Psoas muscle (tissue), 8 donors: ENCODE measurements around the gene SPACA9. TPM values are rescaled to one million over a fixed set of nuclear protein-coding genes. Genes with fewer than 3 reads are reported as not detected.

Experiments
- ATAC-seq, 4 donors: fragments of 200-7000 bp; cut with Tn5 transposase; one replicate each; pipeline ENCODE4 v1.9.1; 2020; ENCODE audit warnings: moderate library complexity in 3 of 4, mild to moderate bottlenecking in 2 of 4
- DNase-seq, 2 donors: peaks; one replicate each; pipeline ENCODE4 v3.0.0-alpha.2; 2020
- H3K27ac ChIP-seq: fragments of 200-600 bp; one replicate; pipeline ENCODE4 v1.8.0; 2022
- H3K27me3 ChIP-seq, 3 donors: fragments of 200-600 bp in 1 of 3; one replicate each; pipeline versions ENCODE4 v1.6.1 to v1.8.0; 2013 to 2022; ENCODE audit warnings: low read length in 2 of 3, mild to moderate bottlenecking in 2 of 3, moderate library complexity in 1 of 3; ENCODE audit not compliant: insufficient read depth in 3 of 3
- H3K36me3 ChIP-seq, 2 donors: fragments of 200-600 bp in 1 of 2; one replicate each; pipeline versions ENCODE4 v1.6.1 to v1.8.0; 2013 to 2022; ENCODE audit warnings: low read depth in 1 of 2, mild to moderate bottlenecking in 1 of 2, moderate library complexity in 1 of 2; ENCODE audit not compliant: insufficient read depth in 1 of 2
- H3K4me1 ChIP-seq: fragments of 200-600 bp; one replicate; pipeline ENCODE4 v1.8.0; 2022
- H3K4me3 ChIP-seq: fragments of 200-600 bp; one replicate; pipeline ENCODE4 v1.8.0; 2022; ENCODE audit warnings: mild to moderate bottlenecking
- H3K9me3 ChIP-seq: fragments of 200-600 bp; one replicate; pipeline ENCODE4 v1.8.0; 2022
- WGBS, 3 donors: extraction: QIAGEN DNeasy Blood & Tissue Kit; methylation state at CpG; one replicate each; pipeline versions ENCODE4 v1.1.6 to v1.1.7; 2013; 5-methylcytosine and 5-hydroxymethylcytosine counted together
- intact Hi-C, 2 donors: fragments of 100-400 bp; cut with DNase I; formaldehyde crosslinking; loops; one replicate each; pipeline versions ENCODE4 v1.11.0 to v1.14.2; 2022
- polyA plus RNA-seq, 3 donors: library from polyadenylated mRNA; stranded (reverse); fragments of 200-250 nt; gene quantifications; one replicate each; pipeline ENCODE4 v1.2.3, GENCODE V29; 2013
- total RNA-seq, 4 donors: library from RNA; stranded (reverse); fragmentation: NEBNext Ultra II Directional in 2 of 4; extraction: Animal tissue kit (Norgen Biotek cat#: 25700) in 2 of 4; gene quantifications; one replicate each; pipeline versions ENCODE4 v1.2.1 to v1.2.4, GENCODE V29; 2021 to 2023
- TF ChIP-seq, protein P1 (sequence below): fragments of 200-600 bp; IDR thresholded peaks from one replicate; pipeline ENCODE4 v1.8.0; 2022; ENCODE audit warnings: antibody characterized with exemption
- donor health status: healthy with polysubstance abuse.
- donor health status: DM: no; HTN: no; CAD: no; lungs with moderate emphysema.
- donor health status: Bipolar disorder and iron deficiency.
- donor health status: healthy.
- donor health status: DM: yes; HTN: yes; CAD: no.
- donor health status: DM: no; HTN: no; CAD: no.
- donor health status: DM: no; HTN: no; CAD: no.
- donor health status: DM: yes; HTN: yes; CAD: no.

The SPACA9 gene
- total and polyA plus RNA-seq, 7 donors, result 0.64 to 3.6 (median 1.1) TPM

DNA sequence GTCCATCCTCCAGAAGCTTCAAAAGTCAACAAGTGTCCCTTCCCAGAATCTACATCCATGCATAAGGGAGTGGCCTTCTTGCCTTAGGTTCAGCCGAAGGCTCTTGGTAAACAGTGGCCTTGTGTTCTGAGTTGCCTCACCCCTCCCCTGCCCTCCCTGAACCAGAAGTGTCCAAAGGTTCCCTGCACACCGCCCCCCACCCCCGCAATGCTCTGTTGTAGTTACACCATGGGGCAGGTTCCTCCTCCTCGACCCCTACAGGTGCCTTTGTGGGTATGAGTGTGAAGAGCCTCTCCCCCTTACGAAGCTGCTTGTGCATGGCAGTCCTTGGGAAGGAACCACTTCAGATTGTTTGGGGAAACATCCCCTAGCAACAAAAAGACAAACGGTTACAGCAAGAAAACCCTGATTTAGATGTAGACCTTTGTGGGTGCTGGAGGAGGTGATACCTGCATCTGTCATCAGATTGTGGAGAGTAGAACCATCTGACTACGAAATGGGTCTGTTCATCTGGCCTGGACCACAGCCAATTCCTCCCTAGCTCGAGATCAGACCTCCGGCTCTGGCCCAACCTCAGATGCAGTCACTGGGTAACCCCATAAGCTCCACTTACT lies 7.1 kb downstream of the SPACA9 start:
- no peaks in the 10 kb centered on the region for H3K36me3 ChIP-seq
- 64 to 70% (median 69%) methylated on average over 9 of the region's 9 CpGs for WGBS, 3 donors
- intact Hi-C loops, result no loop called here
- ATAC-seq (no peak), DNase-seq (no peak)
- H3K4me1 ChIP-seq, result no peaks in the 10 kb centered on the region
- no peak overlapping the region for H3K27ac ChIP-seq
- H3K4me3 ChIP-seq, result no peak overlapping the region
- no peaks in the 10 kb centered on the region for H3K9me3 ChIP-seq
- TF ChIP-seq, protein P1, sequence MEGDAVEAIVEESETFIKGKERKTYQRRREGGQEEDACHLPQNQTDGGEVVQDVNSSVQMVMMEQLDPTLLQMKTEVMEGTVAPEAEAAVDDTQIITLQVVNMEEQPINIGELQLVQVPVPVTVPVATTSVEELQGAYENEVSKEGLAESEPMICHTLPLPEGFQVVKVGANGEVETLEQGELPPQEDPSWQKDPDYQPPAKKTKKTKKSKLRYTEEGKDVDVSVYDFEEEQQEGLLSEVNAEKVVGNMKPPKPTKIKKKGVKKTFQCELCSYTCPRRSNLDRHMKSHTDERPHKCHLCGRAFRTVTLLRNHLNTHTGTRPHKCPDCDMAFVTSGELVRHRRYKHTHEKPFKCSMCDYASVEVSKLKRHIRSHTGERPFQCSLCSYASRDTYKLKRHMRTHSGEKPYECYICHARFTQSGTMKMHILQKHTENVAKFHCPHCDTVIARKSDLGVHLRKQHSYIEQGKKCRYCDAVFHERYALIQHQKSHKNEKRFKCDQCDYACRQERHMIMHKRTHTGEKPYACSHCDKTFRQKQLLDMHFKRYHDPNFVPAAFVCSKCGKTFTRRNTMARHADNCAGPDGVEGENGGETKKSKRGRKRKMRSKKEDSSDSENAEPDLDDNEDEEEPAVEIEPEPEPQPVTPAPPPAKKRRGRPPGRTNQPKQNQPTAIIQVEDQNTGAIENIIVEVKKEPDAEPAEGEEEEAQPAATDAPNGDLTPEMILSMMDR, result no peak
- no peaks in the 10 kb centered on the region for H3K27me3 ChIP-seq

DNA sequence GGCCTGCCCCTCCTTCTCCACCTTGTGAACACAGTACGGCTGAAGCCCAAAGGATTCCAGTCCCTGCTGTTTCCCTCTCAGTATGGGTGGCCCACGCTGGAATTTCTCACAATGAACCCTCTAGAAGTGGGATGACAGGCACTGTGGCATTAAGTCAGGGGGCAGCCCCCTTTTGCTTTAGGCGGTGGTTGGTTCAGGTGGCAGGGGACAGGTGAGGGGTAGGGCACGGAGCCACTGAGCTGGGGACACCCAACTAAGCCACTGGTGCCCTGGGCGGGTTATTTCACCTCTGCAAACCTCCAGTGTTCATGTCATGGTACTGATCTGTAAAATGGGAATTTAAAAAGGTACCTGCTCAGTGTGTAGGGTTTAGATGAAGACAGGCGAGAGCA lies 7.6 kb downstream of the SPACA9 start:
- Histone ChIP-seq H3K9me3 (no peaks in the 10 kb centered on the region), H3K4me1 (no peaks in the 10 kb centered on the region), H3K27ac (no peak overlapping the region), H3K4me3 (no peak overlapping the region), H3K36me3 (no peaks in the 10 kb centered on the region), H3K27me3 (no peaks in the 10 kb centered on the region)
- TF ChIP-seq, protein P1, result no peak
- no peak for ATAC-seq
- DNase-seq, result no peak
- intact Hi-C loops, result no loop called here
- 87 to 89% (median 89%) methylated on average over 6 of the region's 6 CpGs for WGBS, 3 donors

GRCh38 chr9:132887181-132888120 lies 8.8 kb downstream of the SPACA9 start:
- no peaks in the 10 kb centered on the region for H3K27me3 ChIP-seq
- peaks cover 2 to 9% of the 10 kb centered on the region in 2 donors for H3K36me3 ChIP-seq
- H3K9me3 ChIP-seq, result no peaks in the 10 kb centered on the region
- 76 to 79% (median 79%) methylated on average over 18 of the region's 18 CpGs for WGBS, 3 donors
- intact Hi-C loops, result no loop called here
- H3K4me1 ChIP-seq, result no peaks in the 10 kb centered on the region
- no peak for DNase-seq
- no peak overlapping the region for H3K27ac ChIP-seq
- no peak overlapping the region for H3K4me3 ChIP-seq
- TF ChIP-seq, protein P1, result no peak
- ATAC-seq, result no peak

GRCh38 chr9:132888151-132888550 lies 9.5 kb downstream of the SPACA9 start:
- ATAC-seq (no peak), DNase-seq (no peak)
- H3K4me3 ChIP-seq, result no peak overlapping the region
- 95 to 96% (median 95%) methylated on average over 18 of the region's 18 CpGs for WGBS, 3 donors
- H3K27ac ChIP-seq, result no peak overlapping the region
- no peaks in the 10 kb centered on the region for H3K9me3 ChIP-seq
- TF ChIP-seq, protein P1, result no peak
- H3K27me3 ChIP-seq, result no peaks in the 10 kb centered on the region
- no peaks in the 10 kb centered on the region for H3K4me1 ChIP-seq
- intact Hi-C loops, result no loop called here
- peaks cover 6 to 16% of the 10 kb centered on the region in 2 donors for H3K36me3 ChIP-seq
